Measurements from ENCODE around the gene HES4.
A peak's percentile ranks its signal among the peaks of the same experiment; 100 is the strongest.
"Not testable (repeated sequence)": the region's sequence is repeated elsewhere in the genome, so short reads cannot be mapped to it uniquely, and the experiment has no call there.

The HES4 gene

DNA sequence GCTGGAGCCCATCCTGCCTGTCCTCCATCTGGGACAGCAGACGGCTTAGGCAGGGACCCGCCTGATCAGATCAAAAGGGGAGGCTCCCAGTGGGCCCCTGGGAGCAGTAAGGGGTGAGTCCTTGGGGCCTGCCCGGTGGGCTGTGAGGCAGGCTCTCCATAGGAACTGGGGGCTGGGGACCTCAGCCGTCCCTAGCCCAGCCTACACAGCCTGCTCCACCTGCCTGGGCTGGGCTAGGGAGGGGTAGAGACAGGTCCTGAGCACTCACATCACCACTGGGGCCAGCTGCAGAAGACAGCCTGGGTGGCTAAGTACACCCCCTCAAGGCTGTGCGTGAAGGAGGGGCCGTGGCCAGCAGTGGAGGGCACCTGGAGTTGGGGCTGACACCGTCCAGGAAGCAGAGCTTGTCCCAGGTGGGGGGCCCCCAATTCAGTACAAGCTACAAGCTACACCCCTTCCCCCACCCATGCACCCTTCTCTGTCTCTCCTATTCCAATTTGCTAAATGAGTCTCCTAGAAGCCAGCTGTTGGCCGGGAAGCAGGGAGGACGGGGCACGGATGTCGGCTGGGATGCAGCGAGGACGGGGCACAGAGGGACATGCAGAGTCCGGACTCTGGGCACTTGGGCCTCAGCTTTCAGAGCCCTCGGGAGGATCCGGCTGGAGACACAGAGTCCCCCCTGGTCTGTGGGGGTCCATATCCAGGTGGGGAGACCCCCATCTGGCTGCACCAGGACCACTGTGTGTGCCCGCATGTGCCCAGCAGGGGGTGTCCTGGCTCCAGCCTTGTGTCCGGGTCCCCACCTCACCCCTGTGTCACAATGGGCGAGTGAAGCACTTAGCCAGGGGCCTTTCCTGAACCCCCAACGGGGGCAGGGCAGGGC, 15.1 kb upstream of the HES4 start:
- no peak for DNase-seq

GRCh38 chr1:1013922-1014648, 14.2 kb upstream of the HES4 start:
- DNase-seq, result no peak

DNA sequence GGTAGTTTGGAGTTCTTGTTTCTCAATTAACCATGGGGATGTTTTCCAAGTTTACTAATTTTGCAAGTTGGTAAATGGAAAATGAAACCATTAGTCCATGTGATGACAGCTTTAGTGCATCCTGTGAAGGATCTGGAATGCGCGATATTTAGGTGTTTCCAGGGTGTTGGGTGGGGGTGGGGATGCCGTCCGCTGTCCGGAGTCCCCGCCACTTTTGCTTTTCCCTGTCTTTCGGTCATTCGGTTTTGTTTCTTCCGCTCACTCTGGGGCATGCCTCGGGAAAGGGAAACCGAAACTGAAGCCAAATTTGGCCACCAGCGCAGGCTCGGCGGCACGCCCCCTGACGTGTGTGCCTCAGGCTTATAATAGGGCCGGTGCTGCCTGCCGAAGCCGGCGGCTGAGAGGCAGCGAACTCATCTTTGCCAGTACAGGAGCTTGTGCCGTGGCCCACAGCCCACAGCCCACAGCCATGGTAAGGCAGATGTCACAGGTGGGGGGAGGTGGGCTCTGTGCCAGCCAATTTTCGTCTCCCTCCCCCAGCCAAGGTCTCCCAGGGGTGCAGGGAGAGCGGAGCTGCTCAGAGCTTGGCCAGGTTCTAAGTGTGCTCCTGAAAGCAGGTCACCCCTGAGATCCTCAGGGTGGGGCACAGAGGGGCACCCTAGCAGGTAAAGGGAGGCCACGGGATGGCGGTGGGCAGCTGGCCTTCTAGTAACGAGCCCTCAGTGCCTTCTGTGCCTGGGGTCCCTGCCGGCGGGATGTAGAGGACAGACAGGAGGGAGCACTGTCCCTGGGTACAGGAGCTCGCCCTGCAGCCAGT, 13.4 kb upstream of the HES4 start, which contains the start of gene ISG15:
Gene ISG15, plus strand, starts transcription at position 393 of the 817 bp plus-strand sequence. Its CDS starts 77 bp downstream, at position 470.
- DNase-seq, result peak; percentile 90

GRCh38 chr1:1012736-1013104, 12.8 kb upstream of the HES4 start:
- not testable (repeated sequence) for DNase-seq

- DNase-seq, result no peak
Observed at GRCh38 chr1:1011396-1011949, 11.6 kb upstream of the HES4 start.

- DNase-seq, result not testable (repeated sequence)
Observed at GRCh38 chr1:1010131-1010530, 10.2 kb upstream of the HES4 start.

DNA sequence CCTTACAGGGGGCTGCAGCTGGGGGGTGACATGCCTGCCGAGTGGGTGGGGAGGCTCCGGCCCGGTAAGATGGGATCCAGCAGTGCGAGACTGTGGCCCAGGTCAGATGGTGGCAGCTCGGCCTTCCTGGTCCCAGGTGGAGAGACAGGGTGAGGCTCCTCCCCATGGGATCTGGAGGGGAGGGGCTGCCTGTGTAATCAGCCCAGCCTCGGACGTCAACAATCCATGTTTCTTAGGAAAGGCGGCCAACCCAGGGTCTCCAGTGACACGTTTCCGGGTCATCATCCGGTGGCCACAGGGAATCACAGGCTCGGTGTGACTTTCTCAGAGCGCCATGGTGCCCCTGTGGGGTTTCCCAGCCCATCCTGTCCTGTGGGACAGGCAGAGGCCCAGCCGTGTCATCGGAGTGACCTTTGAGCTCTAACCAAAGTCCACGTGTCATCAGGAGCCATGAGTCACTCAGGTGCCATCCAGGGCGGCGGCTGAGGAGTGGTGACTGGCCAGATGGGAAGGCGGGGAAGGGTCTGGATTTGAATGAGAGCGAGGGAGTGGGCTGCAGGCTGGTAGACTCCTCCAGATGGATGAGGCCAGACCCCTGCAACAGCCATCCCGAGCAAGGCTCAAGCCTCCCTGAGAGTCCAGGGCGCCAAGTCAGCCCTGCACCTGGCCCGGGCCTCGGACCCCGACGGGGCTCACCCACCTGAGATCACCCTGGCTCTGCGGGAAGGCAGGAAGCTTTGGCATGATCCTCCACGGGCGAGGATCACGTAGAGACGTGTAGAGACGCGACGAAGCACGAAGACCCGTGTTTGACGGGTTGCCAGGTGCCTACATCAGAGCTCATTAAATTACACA, 6.6 kb upstream of the HES4 start:
- DNase-seq, result no peak

GRCh38 chr1:1005774-1006304, 5.9 kb upstream of the HES4 start:
- no peak for DNase-seq

DNA sequence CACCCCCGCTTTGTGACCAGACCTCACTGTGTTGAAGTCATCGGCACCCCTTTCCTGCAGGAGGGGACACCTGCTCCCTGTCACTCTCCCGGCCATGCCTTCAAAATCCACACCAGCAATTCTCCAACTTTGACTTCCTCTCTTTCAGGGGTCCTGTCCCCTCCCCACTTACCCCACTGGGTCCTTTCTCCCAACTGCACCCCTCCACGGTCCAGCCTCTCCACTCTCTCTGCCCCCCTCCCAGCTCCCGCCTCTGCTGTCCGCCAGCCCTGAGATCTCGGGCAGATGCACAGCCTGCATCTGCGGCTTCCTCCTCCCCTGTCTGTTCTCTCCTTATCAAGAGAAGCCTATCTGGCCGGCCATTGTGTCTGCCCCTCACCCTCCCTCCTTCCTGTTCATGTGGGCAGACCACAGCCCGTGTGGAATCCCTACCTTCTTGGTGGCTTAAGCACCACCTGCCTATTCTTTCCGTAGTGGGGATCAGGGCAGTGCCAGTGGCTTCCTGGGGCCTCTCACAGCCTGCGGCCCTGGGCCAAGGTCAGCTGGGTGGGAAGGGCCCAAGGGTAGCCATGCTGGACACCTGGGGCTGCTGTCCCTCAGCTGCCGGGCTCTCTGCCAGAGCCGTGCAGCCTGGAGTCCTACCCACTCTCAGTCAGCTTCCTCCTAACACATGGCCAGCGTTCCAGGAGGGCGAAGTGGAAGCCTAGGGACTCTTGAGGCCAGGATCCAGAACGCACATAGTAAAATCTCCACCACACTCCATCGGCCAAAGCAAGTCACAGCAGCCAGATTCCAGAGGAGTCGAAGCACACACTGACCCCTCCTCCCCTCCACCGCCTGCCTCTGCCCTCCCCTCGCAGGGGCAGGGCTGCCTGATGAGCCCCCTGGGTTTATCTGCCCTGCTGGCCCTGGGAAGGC, 5.1 kb upstream of the HES4 start:
- no peak for DNase-seq

DNA sequence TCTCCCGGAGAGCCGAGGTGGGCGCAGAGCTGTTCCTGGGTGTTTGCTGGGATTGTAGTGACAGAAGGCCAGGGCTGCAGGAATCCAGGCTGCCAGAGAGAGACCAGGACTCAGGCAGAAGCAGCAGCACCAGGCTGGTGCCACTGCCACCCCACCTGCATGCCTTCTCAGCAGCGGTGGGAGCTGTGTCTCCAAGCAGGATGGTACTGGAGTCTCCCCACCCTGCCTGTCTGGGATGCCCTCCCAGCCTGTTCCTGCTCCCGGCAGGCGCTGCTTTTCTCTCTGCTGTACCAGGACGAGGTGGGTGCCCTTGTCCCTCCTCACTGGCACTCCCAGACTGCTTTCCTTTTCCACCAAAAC, 4.5 kb upstream of the HES4 start:
- no peak for DNase-seq

GRCh38 chr1:1003618-1004419, 3.9 kb upstream of the HES4 start:
- no peak for DNase-seq

DNA sequence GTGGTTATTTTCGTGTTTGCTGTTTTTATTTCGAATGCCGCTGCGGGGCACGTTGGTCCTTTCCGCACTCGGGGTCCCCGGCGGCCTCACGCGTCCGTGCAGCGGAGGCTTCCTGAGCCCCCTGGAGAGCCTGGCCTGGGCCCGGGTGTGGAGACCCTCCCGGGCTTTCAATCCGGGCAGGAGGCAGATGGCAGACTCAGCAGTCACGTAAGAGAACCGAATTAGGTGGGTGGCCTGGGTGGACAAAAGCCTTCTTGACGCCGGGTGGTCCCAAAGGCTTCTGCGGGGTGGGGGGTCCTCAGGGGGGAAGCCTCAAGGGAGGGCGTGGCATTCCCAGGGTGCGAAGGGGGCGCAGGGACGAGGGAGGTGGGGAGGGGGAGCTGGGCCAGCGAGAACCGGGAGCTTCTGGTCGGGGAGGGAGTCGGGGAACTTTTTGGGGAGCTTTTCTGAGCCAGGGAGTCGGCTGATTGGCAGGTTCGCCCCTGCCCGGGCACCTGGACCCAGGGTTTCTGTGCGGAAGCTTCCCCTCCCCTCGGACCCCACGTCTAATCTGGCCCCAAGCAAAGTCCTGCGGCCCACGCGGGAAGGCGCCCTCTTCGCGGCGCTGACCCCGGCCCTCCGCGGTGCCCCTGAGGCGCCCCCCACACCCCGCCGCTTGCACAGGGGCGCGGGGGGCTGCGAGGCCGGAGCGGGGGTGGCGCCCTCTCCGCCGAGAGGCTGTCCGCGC, 1.3 kb upstream of the HES4 start:
- no peak for DNase-seq

DNA sequence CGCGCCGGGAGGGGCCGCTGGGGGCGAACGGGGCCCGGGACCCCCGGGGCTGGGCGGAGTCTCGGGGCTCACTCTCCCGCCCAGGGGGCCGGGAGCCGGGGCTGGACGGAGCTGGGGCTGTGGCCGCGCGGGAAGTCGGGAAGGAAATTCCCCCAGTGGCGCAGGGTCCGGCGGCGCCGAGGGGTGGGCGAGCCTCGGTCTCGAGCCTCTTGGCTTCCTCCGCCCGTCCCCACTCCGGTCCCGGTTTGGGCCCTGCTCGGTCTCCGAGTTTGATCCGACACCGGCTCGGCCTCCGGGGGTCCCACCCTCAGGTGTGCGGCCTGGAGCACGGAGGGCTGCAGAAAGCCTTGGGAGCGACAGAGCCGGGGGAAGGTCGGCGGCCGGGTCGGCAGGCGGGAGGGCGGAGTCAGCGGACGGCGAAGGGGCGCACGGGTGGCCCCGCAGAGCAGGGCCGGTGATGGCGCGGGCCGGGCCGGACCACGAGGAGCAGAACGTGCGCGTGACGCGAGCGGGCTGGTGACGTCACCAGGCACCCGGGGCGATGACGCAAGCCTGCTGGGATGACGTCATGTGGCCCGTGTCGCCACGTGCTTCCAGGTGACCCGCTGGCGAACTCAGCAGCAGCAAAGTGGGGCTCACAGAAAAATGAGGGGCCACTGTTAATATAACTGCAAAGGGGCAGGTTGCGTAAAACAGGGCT, 610 bp upstream of the HES4 start:
- peak; percentile 86 for DNase-seq

GRCh38 chr1:998995-999724, 737 bp downstream of the HES4 start:
- DNase-seq, result peak; percentile 50

- no peak for DNase-seq
Observed at GRCh38 chr1:998745-998994, 1.2 kb downstream of the HES4 start.

DNA sequence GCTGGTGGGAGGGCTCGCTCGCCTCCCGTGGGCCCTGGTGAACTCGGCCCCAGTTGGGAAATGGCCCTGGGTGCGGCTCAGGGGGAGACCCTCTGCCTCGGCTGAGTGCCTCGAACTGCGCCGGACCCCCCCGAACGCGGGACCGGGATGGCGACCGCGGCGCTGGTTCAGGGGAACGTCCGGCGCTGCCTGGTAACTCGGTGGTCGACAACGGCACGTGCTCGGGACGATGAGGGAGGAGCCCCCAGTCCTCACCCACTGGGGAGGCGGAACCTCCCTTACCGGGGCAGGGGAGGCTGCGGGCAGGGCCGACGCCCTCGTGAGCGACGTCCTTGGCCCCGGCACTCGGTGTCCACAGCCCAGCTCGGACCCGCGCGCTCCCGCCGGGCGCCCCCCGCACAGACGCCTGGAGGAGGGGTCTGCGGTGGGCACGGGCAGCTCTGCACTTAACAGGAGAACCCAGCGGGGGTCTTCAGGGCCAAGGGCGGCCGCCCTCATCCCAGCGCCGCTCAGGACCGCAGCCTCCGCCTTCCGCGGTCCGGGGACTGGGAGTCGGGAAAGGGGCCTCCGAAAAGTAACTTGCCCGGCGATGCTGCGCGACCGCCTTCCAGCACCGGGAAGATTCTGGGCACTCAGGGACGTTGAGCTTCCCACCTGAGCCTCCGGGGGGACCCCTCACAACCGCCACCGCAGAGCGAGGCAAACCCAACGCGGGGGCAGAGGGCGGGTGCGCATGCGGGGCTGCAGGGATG, 1.7 kb downstream of the HES4 start:
- no peak for DNase-seq

DNA sequence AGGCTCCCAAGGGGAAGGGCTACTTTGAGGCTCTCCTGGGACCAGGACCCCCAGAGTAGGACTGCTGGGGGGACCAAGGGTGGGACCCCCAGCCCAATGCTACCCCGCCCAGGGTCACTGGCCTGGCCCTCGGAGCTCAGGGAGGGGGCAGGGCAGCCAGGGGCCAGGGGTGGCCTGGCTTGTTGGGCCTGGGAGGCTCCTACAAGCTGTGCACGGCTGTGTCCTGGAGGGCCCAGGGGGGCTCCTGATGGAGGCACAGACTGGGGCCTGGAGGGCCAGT, 2.2 kb downstream of the HES4 start:
- DNase-seq, result no peak

Measured in CD4-positive, alpha-beta T cell treated with Interleukin-15 for 1 hour (primary cell).